Muscle of back (tissue), 11 donors: ENCODE measurements around the gene TM6SF1. TPM values are rescaled to one million over a fixed set of nuclear protein-coding genes. Genes with fewer than 3 reads are reported as not detected.
"Not testable (repeated sequence)": the region's sequence is repeated elsewhere in the genome, so short reads cannot be mapped to it uniquely, and the experiment has no call there.

Experiments used
- DNase-seq, 3 donors: peaks; one replicate each; pipeline versions ENCODE4 v3.0.0 to v3.0.0-alpha.2; 2013
- polyA plus RNA-seq, 10 donors: library from polyadenylated mRNA; unstranded; fragments of 120-200 nt; gene quantifications; one replicate each; pipeline ENCODE4 v1.2.1, GENCODE V29; 2013; ENCODE audit not compliant: insufficient read length in 10 of 10

The TM6SF1 gene
- polyA plus RNA-seq, 10 donors = 34.4 to 75.2 (median 47.7) TPM

GRCh38 chr15:83085864-83086552 is 21.4 kb upstream of the TM6SF1 start:
- not testable (repeated sequence) for DNase-seq

GRCh38 chr15:83087576-83087975 is 19.9 kb upstream of the TM6SF1 start:
- no peak for DNase-seq

DNA sequence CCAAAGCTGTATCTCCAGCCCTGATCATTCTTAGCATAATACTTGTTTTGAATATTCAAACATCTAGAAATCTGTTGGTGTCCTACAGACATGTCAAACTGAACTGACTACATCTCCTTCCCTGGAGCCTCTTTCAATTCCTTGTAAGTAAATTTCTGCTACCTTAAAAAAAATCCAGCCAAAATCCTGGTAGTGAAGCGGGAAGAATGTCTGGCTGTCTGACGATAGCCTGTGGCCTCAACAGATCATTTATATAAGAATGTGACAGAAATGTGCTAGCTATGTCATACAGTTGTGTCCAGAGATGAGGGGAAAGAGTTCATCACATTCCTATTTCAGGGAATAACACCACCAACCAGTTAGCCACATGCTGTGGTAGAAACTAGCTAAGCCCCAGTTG is 18.6 kb upstream of the TM6SF1 start:
- DNase-seq = no peak

- DNase-seq = no peak
These were observed 17.0 kb upstream of the TM6SF1 start for GRCh38 chr15:83090465-83090864.

DNA sequence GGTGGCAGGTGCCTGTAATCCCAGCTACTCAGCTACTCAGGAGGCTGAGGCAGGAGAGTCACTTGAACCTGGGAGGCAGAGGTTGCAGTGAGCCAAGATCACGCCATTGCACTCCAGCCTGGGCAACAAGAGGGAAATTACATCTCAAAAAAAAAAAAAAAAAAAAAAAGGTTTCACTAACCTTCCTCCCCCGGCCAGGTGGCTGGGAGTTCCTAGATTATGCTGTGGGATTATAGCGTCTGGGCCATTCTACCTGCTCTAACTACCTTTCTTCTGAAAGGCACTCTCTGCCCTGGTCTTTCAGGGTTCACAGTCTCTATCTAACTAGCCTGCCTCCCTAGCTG is 15.5 kb upstream of the TM6SF1 start:
- not testable (repeated sequence) for DNase-seq

DNA sequence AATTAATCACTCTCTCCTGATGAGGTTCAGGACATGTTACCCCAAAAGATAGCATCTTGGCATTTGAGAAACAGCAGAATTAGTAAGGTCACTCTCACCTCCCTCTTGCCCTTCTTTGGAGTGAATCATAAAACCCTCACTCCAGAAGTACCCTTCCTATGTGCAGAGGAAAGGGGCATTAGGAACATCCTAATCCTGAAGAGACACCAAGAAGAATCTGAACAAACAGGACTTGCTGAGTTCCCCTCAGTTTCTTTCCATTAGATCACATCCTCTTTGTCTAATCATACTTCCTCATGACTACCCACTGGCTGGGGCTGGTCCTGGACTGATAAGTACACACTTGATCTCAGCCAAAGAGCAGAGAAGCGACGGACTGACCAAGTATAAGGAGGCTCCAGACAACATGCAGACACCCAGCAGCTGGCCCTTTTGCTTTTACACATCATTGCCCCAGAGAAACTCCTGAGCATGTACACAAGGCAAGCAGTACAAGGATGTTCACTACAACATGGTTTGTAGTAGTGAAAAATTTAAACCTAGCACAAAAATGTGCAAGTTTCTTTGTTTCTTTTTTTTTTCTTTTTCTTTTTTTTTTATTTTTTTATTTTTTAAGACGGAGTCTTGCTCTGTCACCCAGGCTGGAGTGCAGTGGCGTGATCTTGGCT is 15.0 kb upstream of the TM6SF1 start:
- DNase-seq = peak in 1 of 3 donors; percentile 41

- DNase-seq = no peak
These were observed 12.9 kb upstream of the TM6SF1 start for GRCh38 chr15:83094583-83094982.

DNA sequence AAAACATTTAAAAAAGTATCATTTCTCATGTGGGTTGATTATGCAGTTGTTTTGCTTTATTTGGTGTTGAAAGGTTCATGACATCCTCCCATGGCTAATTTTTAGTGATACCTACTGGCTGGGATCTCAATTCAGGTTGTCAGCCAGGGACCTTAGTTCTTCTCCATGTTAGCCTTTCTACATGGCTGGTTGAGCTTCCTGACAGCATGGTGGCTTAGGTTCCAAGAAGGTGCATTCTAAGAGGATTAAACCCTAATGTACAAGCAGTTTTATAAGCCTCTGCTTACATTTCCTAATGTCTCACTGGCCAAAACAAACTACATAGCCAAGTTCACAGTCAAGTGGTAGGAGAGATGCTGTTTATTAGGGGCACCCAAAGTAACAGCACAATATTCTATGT is 9.4 kb upstream of the TM6SF1 start:
- no peak for DNase-seq

DNA sequence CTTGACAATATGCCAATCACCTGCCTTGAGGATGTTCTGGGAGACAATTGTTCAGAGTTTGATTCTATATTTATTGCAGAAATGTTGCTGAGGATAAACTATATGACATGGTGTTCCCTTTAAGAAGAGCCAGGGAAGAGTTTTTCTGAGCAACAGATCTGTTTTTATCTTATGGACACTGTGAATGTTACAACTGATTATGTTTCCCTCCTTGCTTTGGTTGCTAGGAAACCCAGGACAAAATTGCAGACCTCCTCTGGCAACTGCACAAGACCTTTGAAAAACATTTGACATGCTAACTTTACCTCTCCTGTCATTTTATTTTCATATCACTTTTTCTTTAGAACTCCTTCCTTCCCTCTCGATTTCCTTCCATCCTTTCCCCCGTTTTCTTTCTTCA is 8.2 kb upstream of the TM6SF1 start:
- DNase-seq = no peak

DNA sequence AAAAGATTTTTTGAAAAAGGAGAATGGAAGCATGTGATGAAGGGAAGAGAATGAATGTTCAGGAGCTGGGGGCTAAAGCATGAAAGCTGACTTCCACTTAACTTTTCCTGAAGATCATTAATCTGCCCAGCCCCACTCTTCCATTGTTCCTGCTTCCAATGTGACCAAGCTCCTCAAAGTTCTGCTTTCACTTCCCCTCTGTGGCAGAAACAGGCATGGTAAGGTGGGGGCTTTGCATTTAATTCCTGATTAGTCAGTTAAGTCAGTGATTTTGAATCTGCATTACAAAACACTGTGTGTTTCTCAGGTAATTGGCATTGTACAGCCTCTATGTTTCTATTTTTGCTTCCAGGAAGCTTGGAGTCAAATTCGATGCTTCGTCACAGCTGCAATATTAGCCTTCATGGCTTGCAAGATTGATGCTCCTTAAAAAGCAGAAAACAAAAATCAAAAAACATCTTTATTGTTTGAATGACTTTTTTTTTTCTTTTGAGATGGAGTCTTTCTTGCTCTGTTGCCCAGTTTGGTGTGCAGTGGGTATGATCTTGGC is 7.3 kb upstream of the TM6SF1 start:
- peak in 1 of 3 donors; percentile 29 for DNase-seq

- peak in 1 of 3 donors; percentile 50 for DNase-seq
These were observed 5.1 kb upstream of the TM6SF1 start for GRCh38 chr15:83102346-83102745.

GRCh38 chr15:83104141-83104540 is 3.3 kb upstream of the TM6SF1 start:
- no peak for DNase-seq

- DNase-seq = no peak
These were observed 2.0 kb upstream of the TM6SF1 start for GRCh38 chr15:83105440-83105839.

GRCh38 chr15:83107841-83108181 is 366 bp downstream of the TM6SF1 start:
- no peak for DNase-seq

- DNase-seq = peak in 1 of 3 donors; percentile 75
These were observed 1.1 kb downstream of the TM6SF1 start for GRCh38 chr15:83108266-83109219.

GRCh38 chr15:83109532-83109931 is 2.1 kb downstream of the TM6SF1 start:
- DNase-seq = no peak

GRCh38 chr15:83110381-83110780 is 2.9 kb downstream of the TM6SF1 start:
- DNase-seq = no peak

GRCh38 chr15:83111149-83111548 is 3.7 kb downstream of the TM6SF1 start:
- DNase-seq = no peak

DNA sequence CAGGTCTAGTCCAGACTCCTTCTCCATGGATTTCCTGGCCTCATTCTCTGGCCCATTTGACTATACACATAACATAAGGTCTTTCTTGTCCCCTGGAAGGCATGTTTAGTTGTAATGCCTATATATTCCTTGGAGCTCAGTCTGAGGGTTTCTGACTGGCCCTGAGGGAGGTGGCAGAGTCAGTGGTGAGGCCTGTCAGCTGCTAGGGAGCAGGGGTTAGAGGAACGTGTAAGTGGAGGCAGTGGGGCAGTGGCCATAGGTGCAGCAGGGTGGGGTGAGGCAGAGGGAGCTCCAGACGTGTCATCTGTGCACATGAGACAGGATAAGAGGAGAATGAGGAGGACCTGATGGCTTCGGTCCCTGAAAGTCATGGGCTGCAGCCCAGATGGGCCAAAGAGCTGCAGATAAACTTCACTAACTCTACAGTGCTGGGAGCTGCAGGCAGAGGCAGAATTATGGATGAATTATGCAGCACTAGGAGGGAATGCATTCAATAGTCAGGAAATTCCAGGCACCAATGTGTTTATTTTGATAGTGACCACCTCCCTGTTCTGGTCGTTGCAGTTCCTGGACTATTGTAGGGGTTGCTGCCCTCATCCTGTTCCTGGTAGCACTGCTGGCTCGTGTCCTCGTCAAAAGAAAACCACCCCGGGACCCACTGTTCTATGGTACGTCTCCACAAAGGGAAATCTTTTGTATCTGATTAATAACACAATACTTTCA is 4.9 kb downstream of the TM6SF1 start:
- no peak for DNase-seq

GRCh38 chr15:83112956-83113299 is 5.5 kb downstream of the TM6SF1 start:
- DNase-seq = no peak

GRCh38 chr15:83113881-83114674 is 6.6 kb downstream of the TM6SF1 start:
- no peak for DNase-seq
